Measurements from ENCODE around the gene FKBP15. TPM values are rescaled to one million over a fixed set of nuclear protein-coding genes. Genes with fewer than 3 reads are reported as not detected.
"Not testable (repeated sequence)": the region's sequence is repeated elsewhere in the genome, so short reads cannot be mapped to it uniquely, and the experiment has no call there.

Gene FKBP15
- total and polyA plus RNA-seq, 2 experiments from 2014 or later = 7.9 to 14.9 TPM

GRCh38 chr9:113125386-113126035 is 95.6 kb downstream of the FKBP15 start:
- Mint-ChIP-seq H3K27ac (no peak overlapping the region), H3K9me3 (no peaks in the 10 kb centered on the region; the same call in 1 of the 3 replicates), H3K36me3 (ENCODE audit: low read depth) (no peaks in the 10 kb centered on the region), H3K27me3 (ENCODE audit: insufficient read depth, low read depth, poor library complexity) (no peaks in the 10 kb centered on the region), H3K4me3 (no peak overlapping the region), H3K4me1 (peaks cover 5% of the 10 kb centered on the region; the same call in 1 of the 3 replicates)
- H3K9me2 ChIP-seq (ENCODE audit: insufficient read depth) = no peaks in the 10 kb centered on the region
- no peaks in the 10 kb centered on the region for H3K4me1 ChIP-seq (ENCODE audit: insufficient read depth)
- no peaks in the 10 kb centered on the region for H4K20me1 ChIP-seq (replicated peaks; ENCODE audit: insufficient read depth)
- H3K4me3 ChIP-seq = no peak overlapping the region
- no peak overlapping the region for H3K4me2 ChIP-seq
- H3F3A ChIP-seq (replicated peaks; ENCODE audit: low read depth) = no peaks in the 10 kb centered on the region
- H3K27ac ChIP-seq (ENCODE audit: low read depth) = no peak overlapping the region
- H3K36me3 ChIP-seq (ENCODE audit: insufficient read depth) = no peaks in the 10 kb centered on the region
- no peak for TF ChIP-seq EZH2phosphoT487 (IDR thresholded peaks at IDR 0.05; ENCODE audit: unreplicated experiment)
- TF ChIP-seq, protein P1, sequence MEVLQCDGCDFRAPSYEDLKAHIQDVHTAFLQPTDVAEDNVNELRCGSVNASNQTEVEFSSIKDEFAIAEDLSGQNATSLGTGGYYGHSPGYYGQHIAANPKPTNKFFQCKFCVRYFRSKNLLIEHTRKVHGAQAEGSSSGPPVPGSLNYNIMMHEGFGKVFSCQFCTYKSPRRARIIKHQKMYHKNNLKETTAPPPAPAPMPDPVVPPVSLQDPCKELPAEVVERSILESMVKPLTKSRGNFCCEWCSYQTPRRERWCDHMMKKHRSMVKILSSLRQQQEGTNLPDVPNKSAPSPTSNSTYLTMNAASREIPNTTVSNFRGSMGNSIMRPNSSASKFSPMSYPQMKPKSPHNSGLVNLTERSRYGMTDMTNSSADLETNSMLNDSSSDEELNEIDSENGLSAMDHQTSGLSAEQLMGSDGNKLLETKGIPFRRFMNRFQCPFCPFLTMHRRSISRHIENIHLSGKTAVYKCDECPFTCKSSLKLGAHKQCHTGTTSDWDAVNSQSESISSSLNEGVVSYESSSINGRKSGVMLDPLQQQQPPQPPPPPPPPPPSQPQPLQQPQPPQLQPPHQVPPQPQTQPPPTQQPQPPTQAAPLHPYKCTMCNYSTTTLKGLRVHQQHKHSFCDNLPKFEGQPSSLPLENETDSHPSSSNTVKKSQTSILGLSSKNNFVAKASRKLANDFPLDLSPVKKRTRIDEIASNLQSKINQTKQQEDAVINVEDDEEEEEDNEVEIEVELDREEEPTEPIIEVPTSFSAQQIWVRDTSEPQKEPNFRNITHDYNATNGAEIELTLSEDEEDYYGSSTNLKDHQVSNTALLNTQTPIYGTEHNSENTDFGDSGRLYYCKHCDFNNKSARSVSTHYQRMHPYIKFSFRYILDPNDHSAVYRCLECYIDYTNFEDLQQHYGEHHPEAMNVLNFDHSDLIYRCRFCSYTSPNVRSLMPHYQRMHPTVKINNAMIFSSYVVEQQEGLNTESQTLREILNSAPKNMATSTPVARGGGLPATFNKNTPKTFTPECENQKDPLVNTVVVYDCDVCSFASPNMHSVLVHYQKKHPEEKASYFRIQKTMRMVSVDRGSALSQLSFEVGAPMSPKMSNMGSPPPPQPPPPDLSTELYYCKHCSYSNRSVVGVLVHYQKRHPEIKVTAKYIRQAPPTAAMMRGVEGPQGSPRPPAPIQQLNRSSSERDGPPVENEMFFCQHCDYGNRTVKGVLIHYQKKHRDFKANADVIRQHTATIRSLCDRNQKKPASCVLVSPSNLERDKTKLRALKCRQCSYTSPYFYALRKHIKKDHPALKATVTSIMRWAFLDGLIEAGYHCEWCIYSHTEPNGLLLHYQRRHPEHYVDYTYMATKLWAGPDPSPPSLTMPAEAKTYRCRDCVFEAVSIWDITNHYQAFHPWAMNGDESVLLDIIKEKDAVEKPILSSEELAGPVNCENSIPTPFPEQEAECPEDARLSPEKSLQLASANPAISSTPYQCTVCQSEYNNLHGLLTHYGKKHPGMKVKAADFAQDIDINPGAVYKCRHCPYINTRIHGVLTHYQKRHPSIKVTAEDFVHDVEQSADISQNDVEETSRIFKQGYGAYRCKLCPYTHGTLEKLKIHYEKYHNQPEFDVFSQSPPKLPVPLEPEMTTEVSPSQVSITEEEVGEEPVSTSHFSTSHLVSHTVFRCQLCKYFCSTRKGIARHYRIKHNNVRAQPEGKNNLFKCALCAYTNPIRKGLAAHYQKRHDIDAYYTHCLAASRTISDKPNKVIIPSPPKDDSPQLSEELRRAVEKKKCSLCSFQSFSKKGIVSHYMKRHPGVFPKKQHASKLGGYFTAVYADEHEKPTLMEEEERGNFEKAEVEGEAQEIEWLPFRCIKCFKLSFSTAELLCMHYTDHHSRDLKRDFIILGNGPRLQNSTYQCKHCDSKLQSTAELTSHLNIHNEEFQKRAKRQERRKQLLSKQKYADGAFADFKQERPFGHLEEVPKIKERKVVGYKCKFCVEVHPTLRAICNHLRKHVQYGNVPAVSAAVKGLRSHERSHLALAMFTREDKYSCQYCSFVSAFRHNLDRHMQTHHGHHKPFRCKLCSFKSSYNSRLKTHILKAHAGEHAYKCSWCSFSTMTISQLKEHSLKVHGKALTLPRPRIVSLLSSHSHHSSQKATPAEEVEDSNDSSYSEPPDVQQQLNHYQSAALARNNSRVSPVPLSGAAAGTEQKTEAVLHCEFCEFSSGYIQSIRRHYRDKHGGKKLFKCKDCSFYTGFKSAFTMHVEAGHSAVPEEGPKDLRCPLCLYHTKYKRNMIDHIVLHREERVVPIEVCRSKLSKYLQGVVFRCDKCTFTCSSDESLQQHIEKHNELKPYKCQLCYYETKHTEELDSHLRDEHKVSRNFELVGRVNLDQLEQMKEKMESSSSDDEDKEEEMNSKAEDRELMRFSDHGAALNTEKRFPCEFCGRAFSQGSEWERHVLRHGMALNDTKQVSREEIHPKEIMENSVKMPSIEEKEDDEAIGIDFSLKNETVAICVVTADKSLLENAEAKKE (CRISPR knock-in tag; IDR thresholded peaks at IDR 0.05) = no peak
- TF ChIP-seq CREB1 (CRISPR knock-in tag; IDR thresholded peaks at IDR 0.05; ENCODE audit: low read depth) = no peak
- TF ChIP-seq CTCF (conservative IDR thresholded peaks at IDR 0.05; ENCODE audit: low read depth in 2 of 2) = no peak
- ATAC-seq = no peak
- no peak overlapping the region for H2AFZ ChIP-seq
- DNase-seq (ENCODE audit: low spot score) = no peak
- H3K79me2 ChIP-seq (replicated peaks; ENCODE audit: insufficient read depth) = no peaks in the 10 kb centered on the region
- no peaks in the 10 kb centered on the region for H3K27me3 ChIP-seq (ENCODE audit: insufficient read depth)

DNA sequence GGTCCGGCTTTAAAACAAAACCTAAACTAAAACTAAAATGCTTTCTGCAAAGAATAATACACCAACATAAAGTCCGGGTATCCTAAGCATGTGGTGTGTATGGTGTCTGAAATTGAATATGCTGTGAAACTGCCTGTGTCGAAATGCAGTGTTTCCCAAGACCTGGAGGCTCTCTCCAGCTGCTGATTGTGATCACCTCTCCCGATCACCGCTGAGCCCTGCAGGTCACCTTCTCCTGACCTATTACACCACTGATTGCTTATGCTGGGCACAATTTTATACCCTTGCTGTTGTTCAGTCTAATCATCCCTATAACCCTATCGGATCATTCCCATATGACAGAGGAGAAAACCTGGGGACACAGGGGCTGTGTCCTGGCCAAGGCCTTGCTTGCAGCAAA is 102.2 kb downstream of the FKBP15 start:
- H3K4me2 ChIP-seq; H3K79me2 ChIP-seq (replicated peaks; ENCODE audit: insufficient read depth); H3F3A ChIP-seq (replicated peaks; ENCODE audit: low read depth); H3K4me3 ChIP-seq; H2AFZ ChIP-seq; H3K9me3 Mint-ChIP-seq; H3K36me3 ChIP-seq (ENCODE audit: insufficient read depth); H3K27me3 Mint-ChIP-seq (ENCODE audit: insufficient read depth, low read depth, poor library complexity); H3K27ac ChIP-seq (ENCODE audit: low read depth); H3K27me3 ChIP-seq (ENCODE audit: insufficient read depth); H3K4me1 Mint-ChIP-seq; H3K4me3 Mint-ChIP-seq; H3K36me3 Mint-ChIP-seq (ENCODE audit: low read depth); ATAC-seq; H4K20me1 ChIP-seq (replicated peaks; ENCODE audit: insufficient read depth); H3K27ac Mint-ChIP-seq; H3K9me2 ChIP-seq (ENCODE audit: insufficient read depth); DNase-seq (ENCODE audit: low spot score); H3K4me1 ChIP-seq (ENCODE audit: insufficient read depth): not testable (repeated sequence)

Other genes with a start within 250 kb of the FKBP15 start
- 11.8 and 44.4 TPM in 2 replicates for gene ZNF883, start 209.1 kb downstream of the FKBP15 start, total RNA-seq (2014; rRNA removed; shearing (Covaris generic))
- 25.1 and 26.8 TPM in 2 replicates for gene ZNF883, start 209.1 kb downstream of the FKBP15 start, polyA plus RNA-seq (2016; fragmentation: Nextera tagmentation; extraction: Ambion mirVana)
- gene ZFP37, start 164.6 kb downstream of the FKBP15 start, total RNA-seq (2014; rRNA removed; shearing (Covaris generic)) = 5.0 and 5.6 TPM in 2 replicates
- gene ZFP37, start 164.6 kb downstream of the FKBP15 start, polyA plus RNA-seq (2016; fragmentation: Nextera tagmentation; extraction: Ambion mirVana) = 1.5 and 2.3 TPM in 2 replicates
- 1.3 and 3.8 TPM in 2 replicates for gene SLC31A2, start 70.3 kb downstream of the FKBP15 start, total RNA-seq (2014; rRNA removed; shearing (Covaris generic))
- gene SLC31A2, start 70.3 kb downstream of the FKBP15 start, polyA plus RNA-seq (2016; fragmentation: Nextera tagmentation; extraction: Ambion mirVana) = 1.4 and 1.8 TPM in 2 replicates
- 32.1 and 33.3 TPM in 2 replicates for gene SLC31A1, start 267 bp upstream of the FKBP15 start, total RNA-seq (2014; rRNA removed; shearing (Covaris generic))
- gene SLC31A1, start 267 bp upstream of the FKBP15 start, polyA plus RNA-seq (2016; fragmentation: Nextera tagmentation; extraction: Ambion mirVana) = 14.5 and 15.0 TPM in 2 replicates
- gene CDC26, start 54.3 kb upstream of the FKBP15 start, total RNA-seq (2014; rRNA removed; shearing (Covaris generic)) = 34.9 and 45.1 TPM in 2 replicates
- 85.0 and 112 TPM in 2 replicates for gene CDC26, start 54.3 kb upstream of the FKBP15 start, polyA plus RNA-seq (2016; fragmentation: Nextera tagmentation; extraction: Ambion mirVana)
- gene PRPF4, start 54.4 kb upstream of the FKBP15 start, total RNA-seq (2014; rRNA removed; shearing (Covaris generic)) = 31.3 and 34.6 TPM in 2 replicates
- gene PRPF4, start 54.4 kb upstream of the FKBP15 start, polyA plus RNA-seq (2016; fragmentation: Nextera tagmentation; extraction: Ambion mirVana) = 18.7 and 19.2 TPM in 2 replicates
- gene RNF183, start 82.1 kb upstream of the FKBP15 start, total RNA-seq (2014; rRNA removed; shearing (Covaris generic)) = not detected in 2 replicates
- 0.24 and 0.42 TPM in 2 replicates for gene RNF183, start 82.1 kb upstream of the FKBP15 start, polyA plus RNA-seq (2016; fragmentation: Nextera tagmentation; extraction: Ambion mirVana)
- 0.47 and 0.63 TPM in 2 replicates for gene WDR31, start 119.0 kb upstream of the FKBP15 start, total RNA-seq (2014; rRNA removed; shearing (Covaris generic))
- 0.13 and 0.24 TPM in 2 replicates for gene WDR31, start 119.0 kb upstream of the FKBP15 start, polyA plus RNA-seq (2016; fragmentation: Nextera tagmentation; extraction: Ambion mirVana)
- gene BSPRY, start 128.3 kb upstream of the FKBP15 start, total RNA-seq (2014; rRNA removed; shearing (Covaris generic)) = 6.6 and 7.7 TPM in 2 replicates
- gene BSPRY, start 128.3 kb upstream of the FKBP15 start, polyA plus RNA-seq (2016; fragmentation: Nextera tagmentation; extraction: Ambion mirVana) = 4.8 and 5.0 TPM in 2 replicates
- 17.7 and 19.8 TPM in 2 replicates for gene HDHD3, start 155.7 kb upstream of the FKBP15 start, total RNA-seq (2014; rRNA removed; shearing (Covaris generic))
- 9.4 and 9.5 TPM in 2 replicates for gene HDHD3, start 155.7 kb upstream of the FKBP15 start, polyA plus RNA-seq (2016; fragmentation: Nextera tagmentation; extraction: Ambion mirVana)
- 10.1 and 19.3 TPM in 2 replicates for gene ALAD, start 180.0 kb upstream of the FKBP15 start, total RNA-seq (2014; rRNA removed; shearing (Covaris generic))
- 7.0 and 7.1 TPM in 2 replicates for gene ALAD, start 180.0 kb upstream of the FKBP15 start, polyA plus RNA-seq (2016; fragmentation: Nextera tagmentation; extraction: Ambion mirVana)
- 39.2 and 44.4 TPM in 2 replicates for gene POLE3, start 189.4 kb upstream of the FKBP15 start, total RNA-seq (2014; rRNA removed; shearing (Covaris generic))
- 81.3 and 103 TPM in 2 replicates for gene POLE3, start 189.4 kb upstream of the FKBP15 start, polyA plus RNA-seq (2016; fragmentation: Nextera tagmentation; extraction: Ambion mirVana)
- gene C9orf43, start 189.5 kb upstream of the FKBP15 start, total RNA-seq (2014; rRNA removed; shearing (Covaris generic)) = 0.08 and 1.1 TPM in 2 replicates
- 0.14 and 0.63 TPM in 2 replicates for gene C9orf43, start 189.5 kb upstream of the FKBP15 start, polyA plus RNA-seq (2016; fragmentation: Nextera tagmentation; extraction: Ambion mirVana)
- 16.0 and 24.3 TPM in 2 replicates for gene RGS3, start 242.4 kb upstream of the FKBP15 start, total RNA-seq (2014; rRNA removed; shearing (Covaris generic))
- 12.2 and 14.2 TPM in 2 replicates for gene RGS3, start 242.4 kb upstream of the FKBP15 start, polyA plus RNA-seq (2016; fragmentation: Nextera tagmentation; extraction: Ambion mirVana)

Measured in GM23338 (cell line).